ENCODE data around the gene OS9. TPM values are rescaled to one million over a fixed set of nuclear protein-coding genes. Genes with fewer than 3 reads are reported as not detected.

Gene OS9
- polyA plus RNA-seq, 2 of the 4 experiments (the other 2 are of a cell fraction) = 128 to 183 TPM

GRCh38 chr12:57722716-57723629 is 29.0 kb downstream of the OS9 start:
- DNase-seq (ENCODE audit: low read depth in 1 of 2, low spot score in 1 of 2) (no peak), FAIRE-seq (no peak), ATAC-seq (no peak)
- TF ChIP-seq CBX2 (IDR thresholded peaks at IDR 0.05; ENCODE audit: borderline replicate concordance, low read depth) = no peak
- TF ChIP-seq RARB (CRISPR knock-in tag; IDR thresholded peaks at IDR 0.05) = no peak
- TF ChIP-seq ESRRA (IDR thresholded peaks at IDR 0.05; ENCODE audit: borderline replicate concordance, low read length) = no peak
- TF ChIP-seq RNF2 (IDR thresholded peaks at IDR 0.05; ENCODE audit: borderline replicate concordance, low read depth) = no peak
- no peak for TF ChIP-seq HDAC2 (IDR thresholded peaks at IDR 0.05)
- TF ChIP-seq NFE2L2 (conservative IDR thresholded peaks at IDR 0.05; ENCODE audit: low read length) = no peak
- no peak overlapping the region for H3K4me2 ChIP-seq
- peaks cover 18% of the 10 kb centered on the region for H3K4me1 ChIP-seq
- no peak overlapping the region for H3K27ac ChIP-seq
- no peaks in the 10 kb centered on the region for H3K9me3 ChIP-seq
- WGBS (ENCODE audit: missing lambda C conversion rate) = 61% methylated on average over 11 of the region's 11 CpGs
- CTCF ChIA-PET = interaction anchor here (0.6 to 13.8 kb wide), 6 partner anchors 9 to 141 kb away, joined by 3 to 242 read pairs (median 9); partner anchors contain the start of gene AGAP2
- no peak overlapping the region for H3K4me3 ChIP-seq
- POLR2A ChIA-PET = no interaction called here

- Histone ChIP-seq H3K4me1 (peaks cover 18% of the 10 kb centered on the region), H3K27ac (no peak overlapping the region), H3K4me3 (no peak overlapping the region), H3K9me3 (no peaks in the 10 kb centered on the region), H3K4me2 (no peak overlapping the region)
- ChIA-PET POLR2A (no interaction called here), CTCF (interaction anchor here (0.6 to 13.8 kb wide), 6 partner anchors 10 to 141 kb away, joined by 3 to 242 read pairs (median 9); partner anchors contain the start of genes AGAP2 and B4GALNT1)
- DNase-seq (ENCODE audit: low read depth in 1 of 2, low spot score in 1 of 2) = no peak
- 44% methylated on average over 2 of the region's 2 CpGs for WGBS (ENCODE audit: missing lambda C conversion rate)
- ATAC-seq = no peak
- TF ChIP-seq FOSL2 (IDR thresholded peaks at IDR 0.05) = no peak
- no peak for TF ChIP-seq FOSL2 (CRISPR knock-in tag; IDR thresholded peaks at IDR 0.05)
- no peak for TF ChIP-seq MAFK (IDR thresholded peaks at IDR 0.05; ENCODE audit: partially characterized antibody)
- no peak for TF ChIP-seq RAD21 (conservative IDR thresholded peaks at IDR 0.05 in 1 of 2, IDR thresholded peaks at IDR 0.05 in 1 of 2)
- FAIRE-seq = no peak
Measured at GRCh38 chr12:57723630-57723962, 29.7 kb downstream of the OS9 start.

DNA sequence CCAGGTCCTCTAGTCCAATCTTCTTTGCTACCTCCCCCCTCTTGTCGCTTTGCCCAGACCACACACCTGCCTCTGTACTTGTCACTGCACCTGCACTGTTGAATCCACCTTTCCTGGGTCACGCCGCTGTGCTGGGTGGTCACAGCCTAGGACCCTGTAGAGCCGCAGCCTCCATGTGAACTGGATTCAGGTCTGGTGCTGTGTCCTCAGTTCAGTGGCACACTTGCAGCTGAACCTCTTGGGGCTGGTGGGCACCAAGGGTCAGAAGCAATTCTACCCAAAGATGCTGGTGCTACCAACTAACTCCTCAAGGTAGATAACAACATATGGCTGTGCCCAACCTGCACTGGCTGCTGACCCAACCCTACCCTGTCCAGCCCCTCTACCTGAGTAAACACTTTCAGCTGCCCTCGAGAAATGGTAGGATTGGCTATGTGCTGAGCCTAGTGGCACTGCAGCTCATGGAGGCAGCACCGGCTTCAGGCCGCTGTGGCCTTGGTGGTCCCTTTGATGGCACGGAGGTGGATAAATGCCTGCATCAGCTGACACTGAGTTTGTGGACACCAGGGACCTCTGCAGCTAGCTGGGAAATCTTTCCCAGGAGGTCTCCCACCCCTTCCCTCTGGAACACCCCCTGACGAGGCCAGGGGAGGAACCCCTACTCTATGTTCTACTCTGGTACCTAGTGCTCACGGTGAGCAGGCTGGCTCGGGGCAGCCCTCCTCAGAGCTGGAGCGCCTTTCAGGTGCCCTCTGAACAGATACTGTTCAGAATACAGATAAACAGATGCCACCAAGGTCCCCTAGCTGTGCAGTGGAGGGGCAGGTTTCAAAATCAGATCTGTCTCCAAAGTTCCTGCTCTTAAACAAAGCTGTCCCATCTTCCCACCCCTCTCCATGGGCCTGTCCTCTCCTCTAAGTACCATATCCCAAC is 30.3 kb downstream of the OS9 start:
- ATAC-seq (no peak), FAIRE-seq (no peak), DNase-seq (ENCODE audit: low read depth in 1 of 2, low spot score in 1 of 2) (no peak)
- peaks cover 18% of the 10 kb centered on the region for H3K4me1 ChIP-seq
- no peak overlapping the region for H3K4me3 ChIP-seq
- CTCF ChIA-PET = interaction anchor here (0.6 to 13.8 kb wide), 9 partner anchors 11 to 142 kb away, joined by 3 to 242 read pairs (median 11); partner anchors contain the start of genes AGAP2, B4GALNT1 and CYP27B1
- POLR2A ChIA-PET = no interaction called here
- no peaks in the 10 kb centered on the region for H3K9me3 ChIP-seq
- WGBS (ENCODE audit: missing lambda C conversion rate) = 78% methylated on average over 12 of the region's 12 CpGs
- TF ChIP-seq TP53 (CRISPR knock-in tag; IDR thresholded peaks at IDR 0.05) = no peak
- no peak overlapping the region for H3K4me2 ChIP-seq
- H3K27ac ChIP-seq = no peak overlapping the region

DNA sequence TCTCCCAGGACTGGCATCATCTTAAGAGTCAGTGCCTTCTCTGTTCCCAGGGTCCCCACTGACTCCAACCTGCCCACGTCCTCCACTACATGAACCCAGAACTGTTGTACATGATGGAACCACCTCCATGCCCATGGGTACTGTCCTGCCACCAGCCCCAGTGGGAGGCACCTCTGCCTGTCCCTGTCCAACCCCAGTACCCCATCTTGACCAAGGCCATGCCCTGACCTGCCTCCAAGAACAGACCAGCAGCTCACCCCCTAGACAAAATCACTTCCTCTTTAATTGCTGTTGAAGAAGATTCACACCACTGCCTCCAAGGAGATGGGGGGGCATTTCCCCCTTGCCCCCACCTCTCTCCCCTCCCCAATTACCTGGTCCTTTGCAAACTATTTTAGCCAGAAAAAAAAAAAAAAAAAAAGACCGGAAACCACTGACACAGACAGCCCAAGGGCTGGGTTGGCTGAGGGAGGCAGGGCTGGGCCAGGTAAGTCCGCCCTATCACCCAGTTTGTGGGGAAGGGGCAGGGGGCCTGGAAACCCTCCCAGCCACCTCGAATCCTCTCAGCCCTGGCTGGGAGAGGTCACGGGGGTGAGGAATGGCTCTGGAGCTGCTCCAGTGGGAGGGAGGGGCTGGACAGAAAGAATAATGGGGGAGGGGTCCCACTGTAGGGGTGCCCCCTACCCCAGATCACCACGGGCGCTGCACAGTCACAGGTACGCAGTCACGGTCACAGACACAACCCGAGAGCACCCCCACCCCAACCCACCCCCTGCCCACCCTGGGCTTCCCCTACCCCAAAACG is 31.2 kb downstream of the OS9 start:
- Histone ChIP-seq H3K9me3 (no peaks in the 10 kb centered on the region), H3K4me3 (peak overlapping the region; percentile 96), H3K4me1 (peaks cover 18% of the 10 kb centered on the region), H3K27ac (peak overlapping the region; percentile 97 to 98; a peak in 5 of 6 replicates), H3K4me2 (peak overlapping the region; percentile 99)
- DNase-seq (ENCODE audit: low read depth in 1 of 2, low spot score in 1 of 2) = no peak
- POLR2A ChIA-PET = interaction anchor here (1.0 to 1.9 kb wide), 6 partner anchors 10 to 40 kb away, joined by 3 to 14 read pairs (median 4); partner anchors contain the start of genes CDK4 and TSPAN31
- CTCF ChIA-PET = interaction anchor here (0.7 to 13.8 kb wide), 24 partner anchors 8 to 178 kb away, joined by 3 to 242 read pairs (median 7); partner anchors contain the start of genes AGAP2, B4GALNT1, CDK4 and CYP27B1
- FAIRE-seq = no peak
- ATAC-seq = no peak
- TF ChIP-seq RAD21 (conservative IDR thresholded peaks at IDR 0.05 in 1 of 2, IDR thresholded peaks at IDR 0.05 in 1 of 2) (no peak), POLR2AphosphoS2 (conservative IDR thresholded peaks at IDR 0.05; ENCODE audit: low read length) (no peak), SREBF2 (IDR thresholded peaks at IDR 0.05) (no peak), ATOH8 (CRISPR knock-in tag; IDR thresholded peaks at IDR 0.05; ENCODE audit: low read depth) (no peak), HEYL (CRISPR knock-in tag; IDR thresholded peaks at IDR 0.05) (no peak), HES2 (IDR thresholded peaks at IDR 0.05) (no peak), KDM1A (IDR thresholded peaks at IDR 0.05; ENCODE audit: low read depth) (no peak), CHD4 (IDR thresholded peaks at IDR 0.05; ENCODE audit: borderline replicate concordance) (no peak), CHD2 (IDR thresholded peaks at IDR 0.05; ENCODE audit: low read length, partially characterized antibody) (no peak), FOXS1 (CRISPR knock-in tag; IDR thresholded peaks at IDR 0.05) (no peak), MAZ (IDR thresholded peaks at IDR 0.05; ENCODE audit: borderline replicate concordance, low read depth, low read length) (no peak), ZC3H11A (IDR thresholded peaks at IDR 0.05) (no peak), RNF2 (IDR thresholded peaks at IDR 0.05; ENCODE audit: borderline replicate concordance, low read depth) (no peak)
- TF ChIP-seq, protein P1, sequence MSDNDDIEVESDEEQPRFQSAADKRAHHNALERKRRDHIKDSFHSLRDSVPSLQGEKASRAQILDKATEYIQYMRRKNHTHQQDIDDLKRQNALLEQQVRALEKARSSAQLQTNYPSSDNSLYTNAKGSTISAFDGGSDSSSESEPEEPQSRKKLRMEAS (IDR thresholded peaks at IDR 0.05) = no peak
- WGBS (ENCODE audit: missing lambda C conversion rate) = 72% methylated on average over 9 of the region's 11 CpGs

Data from A549 (cell line).